SK-N-MC (cell line): ENCODE data around the gene GDF11.

ENCODE experiments used
- EZH2 ChIP-seq: fragments of 200-600 bp; sonication (generic); IDR thresholded peaks from one replicate; pipeline ENCODE4 v1.6.1; 2017; ENCODE audit warnings: antibody characterized with exemption
- POLR2AphosphoS5 ChIP-seq: IDR thresholded peaks from 2 replicates; pipeline ENCODE4 v1.6.1; 2012; ENCODE audit warnings: mild to moderate bottlenecking, low read depth, low read length, borderline replicate concordance

GRCh38 chr12:55700255-55701018, 42.5 kb upstream of the GDF11 start:
- no peak for TF ChIP-seq POLR2AphosphoS5
- TF ChIP-seq EZH2 = no peak
